Measurements from ENCODE around the gene ZNF236. TPM values are rescaled to one million over a fixed set of nuclear protein-coding genes. Genes with fewer than 3 reads are reported as not detected.

ZNF236 gene
- total RNA-seq, 2 experiments from 2014 or later: 6.6 to 16.1 TPM

DNA sequence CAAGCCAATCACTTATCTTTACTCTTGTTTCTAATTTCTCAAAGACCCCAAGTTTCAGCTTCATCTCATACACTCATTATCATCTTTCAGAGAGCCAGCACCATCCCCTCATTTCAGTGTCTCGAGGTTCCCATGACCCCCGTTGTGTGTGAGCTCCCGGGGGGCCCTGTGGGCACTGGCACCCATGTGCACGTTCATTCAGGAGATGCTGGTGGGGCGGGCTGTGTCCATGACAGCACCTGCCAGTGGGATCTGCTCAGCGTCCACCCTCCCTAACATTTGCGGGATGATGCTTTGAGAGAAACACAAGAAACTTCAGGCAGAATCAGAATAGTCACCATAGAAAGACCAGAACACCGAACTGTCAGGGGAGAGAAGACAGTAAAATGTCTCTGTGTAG, 189.8 kb downstream of the ZNF236 start:
- Histone ChIP-seq H3K36me3 (ENCODE audit: insufficient read depth, low read length) (no peaks in the 10 kb centered on the region), H3K79me2 (ENCODE audit: insufficient read depth, low read depth, low read length) (no peaks in the 10 kb centered on the region), H4K20me1 (ENCODE audit: insufficient read depth, low read length) (no peaks in the 10 kb centered on the region), H3K4me1 (ENCODE audit: insufficient read depth, low read length, poor library complexity, severe bottlenecking) (no peaks in the 10 kb centered on the region), H3K4me3 (ENCODE audit: low read depth, low read length, poor library complexity, severe bottlenecking) (no peak overlapping the region), H3K9me3 (ENCODE audit: low read length) (no peaks in the 10 kb centered on the region), H3K27ac (ENCODE audit: low read depth, low read length, poor library complexity, severe bottlenecking) (no peak overlapping the region), H3K9me2 (ENCODE audit: insufficient read depth, low read length) (no peaks in the 10 kb centered on the region), H2AFZ (ENCODE audit: low read length) (no peak overlapping the region), H3K4me2 (ENCODE audit: low read length) (no peak overlapping the region)
- ChIA-PET POLR2A (no interaction called here), CTCF (ENCODE audit: unreplicated experiment) (no interaction called here)
- BruUV-seq (replicated peaks): no TSS peak
- intact Hi-C loops (cut with micrococcal nuclease; ENCODE audit: unreplicated experiment): no loop called here
- no peak for DNase-seq (ENCODE audit: low spot score)
- TF ChIP-seq, protein P1, sequence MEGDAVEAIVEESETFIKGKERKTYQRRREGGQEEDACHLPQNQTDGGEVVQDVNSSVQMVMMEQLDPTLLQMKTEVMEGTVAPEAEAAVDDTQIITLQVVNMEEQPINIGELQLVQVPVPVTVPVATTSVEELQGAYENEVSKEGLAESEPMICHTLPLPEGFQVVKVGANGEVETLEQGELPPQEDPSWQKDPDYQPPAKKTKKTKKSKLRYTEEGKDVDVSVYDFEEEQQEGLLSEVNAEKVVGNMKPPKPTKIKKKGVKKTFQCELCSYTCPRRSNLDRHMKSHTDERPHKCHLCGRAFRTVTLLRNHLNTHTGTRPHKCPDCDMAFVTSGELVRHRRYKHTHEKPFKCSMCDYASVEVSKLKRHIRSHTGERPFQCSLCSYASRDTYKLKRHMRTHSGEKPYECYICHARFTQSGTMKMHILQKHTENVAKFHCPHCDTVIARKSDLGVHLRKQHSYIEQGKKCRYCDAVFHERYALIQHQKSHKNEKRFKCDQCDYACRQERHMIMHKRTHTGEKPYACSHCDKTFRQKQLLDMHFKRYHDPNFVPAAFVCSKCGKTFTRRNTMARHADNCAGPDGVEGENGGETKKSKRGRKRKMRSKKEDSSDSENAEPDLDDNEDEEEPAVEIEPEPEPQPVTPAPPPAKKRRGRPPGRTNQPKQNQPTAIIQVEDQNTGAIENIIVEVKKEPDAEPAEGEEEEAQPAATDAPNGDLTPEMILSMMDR (conservative IDR thresholded peaks at IDR 0.05; ENCODE audit: low read length): no peak
- TF ChIP-seq EZH2phosphoT487 (IDR thresholded peaks at IDR 0.05; ENCODE audit: borderline replicate concordance, low read depth, low read length): no peak

DNA sequence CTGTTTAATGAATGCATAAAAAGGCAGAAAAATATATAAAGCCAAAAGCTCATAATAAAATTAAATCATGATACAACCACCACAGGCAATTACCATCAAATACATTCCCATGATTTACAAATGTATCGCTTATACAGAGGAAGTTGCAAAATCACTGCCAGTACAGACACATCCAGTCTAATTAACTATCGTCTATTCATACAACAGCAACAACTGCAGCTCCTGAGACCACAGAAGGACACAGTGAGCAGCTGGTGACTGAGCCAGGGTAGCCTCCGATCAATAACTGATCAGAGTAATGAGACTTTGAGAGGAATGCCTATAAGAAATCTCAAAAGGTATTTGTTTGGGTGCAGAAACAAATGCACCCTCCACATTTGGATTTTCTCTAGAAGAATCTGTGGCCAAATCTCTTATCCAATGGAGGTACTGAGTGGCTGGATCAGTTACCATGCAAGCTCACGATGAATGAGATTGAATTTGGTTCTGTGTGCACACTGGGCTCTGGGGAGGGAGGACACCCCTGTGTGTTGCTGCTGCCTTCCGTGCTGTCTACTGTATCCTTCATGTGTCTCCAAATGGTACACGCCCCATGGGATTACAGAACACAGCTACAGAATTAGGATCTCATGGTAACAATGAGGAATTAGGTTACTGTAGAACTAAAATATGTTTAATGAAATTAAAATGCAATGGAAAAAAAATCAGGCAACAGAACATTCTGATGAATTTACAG, 190.6 kb downstream of the ZNF236 start:
- ChIA-PET POLR2A (no interaction called here), CTCF (ENCODE audit: unreplicated experiment) (no interaction called here)
- Histone ChIP-seq H3K9me3 (ENCODE audit: low read length) (no peaks in the 10 kb centered on the region), H3K4me2 (ENCODE audit: low read length) (no peak overlapping the region), H4K20me1 (ENCODE audit: insufficient read depth, low read length) (no peaks in the 10 kb centered on the region), H3K4me1 (ENCODE audit: insufficient read depth, low read length, poor library complexity, severe bottlenecking) (no peaks in the 10 kb centered on the region), H3K4me3 (ENCODE audit: low read depth, low read length, poor library complexity, severe bottlenecking) (no peak overlapping the region), H3K36me3 (ENCODE audit: insufficient read depth, low read length) (no peaks in the 10 kb centered on the region), H2AFZ (ENCODE audit: low read length) (no peak overlapping the region), H3K79me2 (ENCODE audit: insufficient read depth, low read depth, low read length) (no peaks in the 10 kb centered on the region), H3K9me2 (ENCODE audit: insufficient read depth, low read length) (no peaks in the 10 kb centered on the region), H3K27ac (ENCODE audit: low read depth, low read length, poor library complexity, severe bottlenecking) (no peak overlapping the region)
- no peak for DNase-seq (ENCODE audit: low spot score)
- no TSS peak for BruUV-seq (replicated peaks)
- TF ChIP-seq, protein P1 (conservative IDR thresholded peaks at IDR 0.05; ENCODE audit: low read length): no peak
- TF ChIP-seq EZH2phosphoT487 (IDR thresholded peaks at IDR 0.05; ENCODE audit: borderline replicate concordance, low read depth, low read length): no peak
- intact Hi-C loops (cut with micrococcal nuclease; ENCODE audit: unreplicated experiment): no loop called here

DNA sequence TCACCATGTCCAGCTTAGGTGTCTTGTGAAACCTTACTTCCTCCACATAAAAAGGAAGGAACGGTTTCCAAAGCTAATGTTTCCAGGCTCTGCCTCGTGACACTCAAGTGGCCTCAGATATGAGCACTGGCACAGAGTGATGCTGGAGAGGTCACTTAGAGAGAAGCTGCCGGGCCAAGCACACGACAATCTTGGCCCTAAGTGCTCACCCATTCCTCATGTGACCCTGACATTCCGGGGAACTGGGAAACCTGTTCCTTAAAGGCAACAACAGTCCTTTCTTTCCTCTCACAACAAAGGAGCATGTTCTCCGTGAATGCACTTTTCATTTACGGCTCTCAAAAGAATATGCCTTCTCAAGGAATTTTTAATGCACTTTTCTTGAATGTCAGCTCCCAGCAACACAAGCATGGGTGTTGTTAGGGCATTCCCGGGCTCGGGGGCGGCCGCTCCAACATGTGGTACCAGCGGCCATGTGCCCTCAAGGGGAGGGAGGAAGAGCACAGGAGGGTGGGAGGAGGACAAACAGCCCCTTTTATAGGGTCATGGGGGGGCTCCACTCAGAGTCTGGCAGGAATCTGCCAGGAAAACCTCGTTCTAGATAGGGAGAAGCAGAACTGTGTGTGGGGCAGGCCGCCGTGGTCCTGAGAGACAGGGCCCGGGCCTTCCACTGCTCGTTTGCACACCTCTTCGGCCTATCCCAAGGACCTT, 191.6 kb downstream of the ZNF236 start:
- Histone ChIP-seq H3K4me1 (ENCODE audit: insufficient read depth, low read length, poor library complexity, severe bottlenecking) (no peaks in the 10 kb centered on the region), H3K79me2 (ENCODE audit: insufficient read depth, low read depth, low read length) (no peaks in the 10 kb centered on the region), H3K9me3 (ENCODE audit: low read length) (no peaks in the 10 kb centered on the region), H4K20me1 (ENCODE audit: insufficient read depth, low read length) (no peaks in the 10 kb centered on the region), H3K4me2 (ENCODE audit: low read length) (no peak overlapping the region), H3K4me3 (ENCODE audit: low read depth, low read length, poor library complexity, severe bottlenecking) (no peak overlapping the region), H3K36me3 (ENCODE audit: insufficient read depth, low read length) (no peaks in the 10 kb centered on the region), H3K27ac (ENCODE audit: low read depth, low read length, poor library complexity, severe bottlenecking) (no peak overlapping the region), H3K9me2 (ENCODE audit: insufficient read depth, low read length) (no peaks in the 10 kb centered on the region), H2AFZ (ENCODE audit: low read length) (no peak overlapping the region)
- DNase-seq (ENCODE audit: low spot score): no peak
- ChIA-PET POLR2A (no interaction called here), CTCF (ENCODE audit: unreplicated experiment) (no interaction called here)
- TF ChIP-seq, protein P1 (conservative IDR thresholded peaks at IDR 0.05; ENCODE audit: low read length): no peak
- no peak for TF ChIP-seq EZH2phosphoT487 (IDR thresholded peaks at IDR 0.05; ENCODE audit: borderline replicate concordance, low read depth, low read length)
- BruUV-seq (replicated peaks): no TSS peak
- intact Hi-C loops (cut with micrococcal nuclease; ENCODE audit: unreplicated experiment): no loop called here
